Endothelial cell of umbilical vein (primary cell): ENCODE data around the gene PPP1R16B. TPM values are rescaled to one million over a fixed set of nuclear protein-coding genes. Genes with fewer than 3 reads are reported as not detected.

ENCODE experiments used
- BruUV-seq: library from RNA; stranded (reverse); fragments of 400-500 nt; replicated peaks from 2 replicates; lab custom pipeline; 2021; lab: Mats Ljungman, UMichigan
- CTCF ChIA-PET: fragments of 300-600, 350-600 bp; sonication (Branson Sonifier 250); formaldehyde crosslinking; loops from one replicate; lab custom pipeline; 2021; ENCODE audit warnings: antibody characterized with exemption, inconsistent platforms; lab: Charles Lee
- POLR2A ChIA-PET: fragments of 300-600, 350-600 bp; sonication (Branson Sonifier 250); formaldehyde crosslinking; loops from one replicate; lab custom pipeline; 2021; ENCODE audit warnings: antibody characterized with exemption, inconsistent platforms; lab: Charles Lee
- DNase-seq: peaks from one replicate; pipeline ENCODE4 v3.0.0-alpha.2; 2011; ENCODE audit warnings: low read depth, low spot score
- FAIRE-seq: peaks from 2 replicates; lab custom pipeline; 2011; peaks lifted over from hg19 to GRCh38; lab: Jason Lieb, UNC
- H2AFZ ChIP-seq: 2 replicates; pipeline ENCODE4 v1.6.0; 2012; ENCODE audit warnings: low read depth, low read length, control low read depth, inconsistent platforms
- H3K27ac ChIP-seq: 2 replicates; pipeline ENCODE4 v1.5.1; 2011; ENCODE audit warnings: low read depth, mild to moderate bottlenecking, control low read depth, low read length, moderate library complexity; ENCODE audit not compliant: insufficient read depth
- H3K27me3 ChIP-seq, 2 experiments: 2 replicates each; pipeline versions ENCODE4 v1.6.0 to v1.6.1; 2011; ENCODE audit warnings: low read length in 2 of 2, mixed read lengths in 1 of 2; ENCODE audit not compliant: control insufficient read depth in 2 of 2, insufficient read depth in 2 of 2
- H3K36me3 ChIP-seq, 2 experiments: 2 replicates in 1 of 2; 3 replicates in 1 of 2; pipeline ENCODE4 v1.5.1; 2011; ENCODE audit warnings: low read length in 2 of 2, mild to moderate bottlenecking in 1 of 2, moderate library complexity in 1 of 2; ENCODE audit not compliant: control insufficient read depth in 2 of 2, insufficient read depth in 2 of 2; ENCODE audit errors: extremely low read depth in 1 of 2
- H3K4me1 ChIP-seq: 3 replicates; pipeline ENCODE4 v1.5.1; 2011; ENCODE audit warnings: mild to moderate bottlenecking, low read length; ENCODE audit not compliant: control insufficient read depth, insufficient read depth; ENCODE audit errors: extremely low read depth
- H3K4me2 ChIP-seq: 2 replicates; pipeline ENCODE4 v1.6.1; 2011; ENCODE audit warnings: low read length, control low read depth, mixed read lengths; ENCODE audit not compliant: insufficient read depth
- H3K4me3 ChIP-seq, 3 experiments: fragments of 200-600 bp in 1 of 3; sonication (generic), shearing (Covaris generic) in 1 of 3; replicated peaks in 1 of 3; 2 replicates each; pipeline ENCODE4 v1.5.1; 2011 to 2016; ENCODE audit warnings: control low read depth in 3 of 3, low read length in 3 of 3, mild to moderate bottlenecking in 2 of 3, inconsistent platforms in 1 of 3, low read depth in 1 of 3, moderate library complexity in 1 of 3; ENCODE audit not compliant: insufficient read depth in 1 of 3
- H3K79me2 ChIP-seq: 2 replicates; pipeline ENCODE4 v1.6.0; 2012; ENCODE audit warnings: low read length, inconsistent platforms; ENCODE audit not compliant: control insufficient read depth, insufficient read depth
- H3K9ac ChIP-seq: replicated peaks from 2 replicates; pipeline ENCODE3; 2011; ENCODE audit warnings: low read length, control low read depth; ENCODE audit not compliant: insufficient read depth; ENCODE audit errors: extremely low read depth
- H3K9me1 ChIP-seq: replicated peaks from 3 replicates; pipeline ENCODE4 v1.6.0; 2011; ENCODE audit warnings: mild to moderate bottlenecking, low read length; ENCODE audit not compliant: control insufficient read depth, insufficient read depth; ENCODE audit errors: extremely low read depth
- H3K9me3 ChIP-seq: replicated peaks from 2 replicates; pipeline ENCODE4 v1.5.1; 2012; ENCODE audit warnings: low read length, inconsistent platforms; ENCODE audit not compliant: control insufficient read depth, insufficient read depth
- H4K20me1 ChIP-seq: replicated peaks from 2 replicates; pipeline ENCODE3; 2011; ENCODE audit warnings: mild to moderate bottlenecking, low read length; ENCODE audit not compliant: control insufficient read depth, insufficient read depth; ENCODE audit errors: extremely low read depth
- CTCF ChIP-seq, 2 donors: IDR thresholded peaks; 1 replicate in 1 of 2; 2 replicates in 1 of 2; pipeline ENCODE4 v1.5.1; 2011; ENCODE audit warnings: low read length in 2 of 2, mild to moderate bottlenecking in 2 of 2, moderate library complexity in 2 of 2, control low read depth in 1 of 2, inconsistent platforms in 1 of 2, low read depth in 1 of 2; ENCODE audit not compliant: insufficient read depth in 1 of 2; ENCODE audit errors: extremely low read depth in 1 of 2
- EZH2 ChIP-seq: IDR thresholded peaks from 2 replicates; pipeline ENCODE4 v1.6.1; 2012; ENCODE audit warnings: borderline replicate concordance, low read depth, mild to moderate bottlenecking, moderate library complexity, low read length, inconsistent platforms; ENCODE audit not compliant: severe bottlenecking
- FOS ChIP-seq: IDR thresholded peaks from 2 replicates; pipeline ENCODE4 v1.6.1; 2011; ENCODE audit warnings: mild to moderate bottlenecking, low read length, moderate library complexity, borderline replicate concordance; ENCODE audit not compliant: insufficient read depth
- GATA2 ChIP-seq: IDR thresholded peaks from 2 replicates; pipeline ENCODE4 v1.7.0; 2011; ENCODE audit warnings: low read depth, mild to moderate bottlenecking, moderate library complexity, mixed read lengths, low read length; ENCODE audit not compliant: insufficient read length, insufficient read depth
- JUN ChIP-seq: IDR thresholded peaks from 2 replicates; pipeline ENCODE4 v1.6.1; 2011; ENCODE audit warnings: borderline replicate concordance, low read depth; ENCODE audit not compliant: insufficient read length, insufficient read depth
- MYC ChIP-seq: IDR thresholded peaks from one replicate; pipeline ENCODE4 v1.6.1; 2011; ENCODE audit warnings: mild to moderate bottlenecking, low read depth, low read length
- POLR2A ChIP-seq: IDR thresholded peaks from 2 replicates; pipeline ENCODE4 v1.6.1; 2012; ENCODE audit warnings: low read depth, mild to moderate bottlenecking, control low read depth, low read length
- POLR2AphosphoS5 ChIP-seq: IDR thresholded peaks from 2 replicates; pipeline ENCODE4 v1.6.1; 2012; ENCODE audit warnings: low read depth, mild to moderate bottlenecking, control low read depth, low read length, moderate library complexity; ENCODE audit not compliant: insufficient read depth
- dilution Hi-C: fragments of 300-500 bp; cut with MboI; formaldehyde crosslinking; loops from one replicate; pipeline ENCODE4 v1.15.0; 2019; ENCODE audit warnings: low sequenced_read_pairs; ENCODE audit not compliant: extremely low pct_ligation_motif_present
- intact Hi-C: fragments of 100-400 bp; cut with micrococcal nuclease; formaldehyde crosslinking; loops from one replicate; pipeline ENCODE4 v1.10.0; 2022
- polyA plus RNA-seq, 4 experiments: library from polyadenylated mRNA; depleted of rRNA in 3 of 4; stranded (reverse) in 3 of 4; unstranded in 1 of 4; fragments of >200 nt; gene quantifications; 2 replicates each; pipeline versions ENCODE4 v1.2.1 to v1.2.3, GENCODE V29; 2011 to 2012; ENCODE audit warnings: missing spikeins in 1 of 4
- total RNA-seq: library from RNA; stranded (reverse); gene quantifications from 2 replicates; pipeline ENCODE4 v1.2.3, GENCODE V29; 2021
- TF ChIP-seq, protein P1 (sequence below): IDR thresholded peaks from 2 replicates; pipeline ENCODE4 v1.6.1; 2011; ENCODE audit not compliant: insufficient read depth, insufficient read length

The PPP1R16B gene
- total and polyA plus RNA-seq, 2 donors (not counting 3 experiments of a cell fraction or from before 2014, with no cell fraction given) = 34.7 to 68.1 TPM

DNA sequence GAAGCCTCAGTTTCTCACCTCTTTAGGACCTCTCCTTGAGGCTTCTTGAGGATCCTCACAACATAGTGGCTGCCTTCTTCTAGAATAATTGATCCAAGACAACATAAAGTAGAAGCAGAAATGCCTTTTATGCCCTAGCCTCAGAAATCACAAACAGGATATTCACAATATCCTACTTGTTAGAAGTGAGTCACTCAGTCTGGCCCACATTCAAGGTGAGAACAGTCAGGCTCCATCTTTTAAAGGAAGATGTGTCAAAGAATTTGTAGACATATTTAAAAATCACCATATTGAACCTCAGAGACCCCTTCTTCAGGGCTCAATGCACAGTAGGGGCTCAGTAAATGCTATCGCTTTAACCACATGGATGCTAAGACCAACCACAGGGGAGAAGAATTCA is 99.9 kb downstream of the PPP1R16B start:
- no peak overlapping the region for H3K9ac ChIP-seq
- no peaks in the 10 kb centered on the region for H3K27me3 ChIP-seq
- dilution Hi-C loops (no loop called here), intact Hi-C loops (no loop called here)
- H3K9me3 ChIP-seq = no peaks in the 10 kb centered on the region
- no peak overlapping the region for H3K4me2 ChIP-seq
- H3K9me1 ChIP-seq = no peaks in the 10 kb centered on the region
- H3K4me3 ChIP-seq = no peak overlapping the region
- peak; percentile 63 for FAIRE-seq
- H3K4me1 ChIP-seq = no peaks in the 10 kb centered on the region
- H3K27ac ChIP-seq = no peak overlapping the region
- ChIA-PET CTCF (interaction anchor here (0.9 kb wide), 1 partner anchor 256 kb away, joined by 3 read pairs; no protein-coding TSS in a partner anchor), POLR2A (interaction anchor here (0.6 kb wide), 1 partner anchor 18 kb away, joined by 11 read pairs; no protein-coding TSS in a partner anchor)
- no TSS peak for BruUV-seq
- H4K20me1 ChIP-seq = peaks cover 2% of the 10 kb centered on the region
- no peak overlapping the region for H2AFZ ChIP-seq
- DNase-seq = peak; percentile 36
- peaks cover 6 to 58% of the 10 kb centered on the region in 2 experiments for H3K36me3 ChIP-seq
- TF ChIP-seq MYC (no peak), FOS (peak; percentile 56), JUN (peak; percentile 23)
- H3K79me2 ChIP-seq = no peaks in the 10 kb centered on the region

DNA sequence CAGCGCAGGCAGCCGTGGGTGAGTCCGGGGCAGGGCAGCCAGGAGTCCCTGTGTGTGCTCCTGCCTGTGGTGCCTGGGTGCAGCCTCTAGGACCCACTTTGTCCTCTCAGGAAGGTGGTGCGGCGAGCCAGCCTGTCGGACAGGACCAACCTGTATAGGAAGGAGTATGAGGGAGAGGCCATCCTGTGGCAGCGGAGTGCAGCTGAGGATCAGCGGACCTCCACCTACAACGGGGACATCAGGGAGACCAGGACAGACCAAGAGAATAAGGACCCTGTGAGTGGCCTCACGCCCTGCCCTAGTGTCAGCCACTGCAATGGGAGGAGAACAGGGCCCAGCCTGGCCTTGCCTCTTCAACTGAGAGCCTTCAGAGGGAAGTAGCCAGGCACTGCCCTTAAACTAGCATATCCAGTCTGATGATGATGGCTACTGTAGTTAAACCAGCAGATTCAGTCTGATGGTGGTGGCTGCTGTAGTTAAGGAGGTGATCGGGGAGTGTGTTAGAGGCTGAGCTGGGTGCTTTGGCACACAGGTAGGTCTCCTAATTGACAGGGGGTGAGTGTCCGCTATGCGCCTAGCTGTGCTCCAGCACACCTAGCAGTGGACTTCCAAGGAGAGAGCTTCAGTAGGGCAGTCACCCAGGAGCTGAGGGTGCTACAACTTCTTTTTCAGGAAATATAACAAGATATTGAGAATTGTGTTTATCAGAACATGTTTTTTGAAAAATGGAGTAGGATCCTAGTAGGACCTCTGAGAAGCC is 102.6 kb downstream of the PPP1R16B start:
- intact Hi-C loops (no loop called here), dilution Hi-C loops (no loop called here)
- DNase-seq (no peak), FAIRE-seq (no peak)
- Histone ChIP-seq H3K27ac (no peak overlapping the region), H3K9ac (no peak overlapping the region), H3K4me3 (no peak overlapping the region), H2AFZ (no peak overlapping the region), H3K4me2 (no peak overlapping the region), H3K79me2 (no peaks in the 10 kb centered on the region), H3K36me3 (peaks cover 6 to 43% of the 10 kb centered on the region in 2 experiments), H4K20me1 (no peaks in the 10 kb centered on the region), H3K9me3 (no peaks in the 10 kb centered on the region), H3K9me1 (no peaks in the 10 kb centered on the region), H3K27me3 (no peaks in the 10 kb centered on the region), H3K4me1 (no peaks in the 10 kb centered on the region)
- TF ChIP-seq POLR2AphosphoS5 (no peak), POLR2A (no peak), JUN (no peak), GATA2 (no peak), MYC (no peak), FOS (no peak), CTCF (IDR thresholded peaks at IDR 0.05; ENCODE audit: extremely low read depth in 1 of 2, insufficient read depth in 1 of 2, low read depth in 1 of 2, low read length in 2 of 2) (no peak), EZH2 (no peak)
- TF ChIP-seq, protein P1, sequence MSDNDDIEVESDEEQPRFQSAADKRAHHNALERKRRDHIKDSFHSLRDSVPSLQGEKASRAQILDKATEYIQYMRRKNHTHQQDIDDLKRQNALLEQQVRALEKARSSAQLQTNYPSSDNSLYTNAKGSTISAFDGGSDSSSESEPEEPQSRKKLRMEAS = no peak
- ChIA-PET CTCF (interaction anchor here (1.0 kb wide), 1 partner anchor 18 kb away, joined by 4 read pairs; the partner anchor contains the start of gene FAM83D), POLR2A (no interaction called here)
- BruUV-seq = no TSS peak
